Uterus (tissue), 4 donors: ENCODE data around the gene FNIP2. TPM values are rescaled to one million over a fixed set of nuclear protein-coding genes. Genes with fewer than 3 reads are reported as not detected.

Experiments used
- DNase-seq, 2 donors: peaks; one replicate each; pipeline ENCODE4 v3.0.0-alpha.2; 2019 to 2020
- H3K27ac ChIP-seq, 2 donors: fragments of 200-600 bp; sonication (generic); 1 replicate in 1 of 2; 2 replicates in 1 of 2; pipeline ENCODE4 v1.5.1; 2016 to 2018
- H3K27me3 ChIP-seq, 2 donors: fragments of 200-600 bp; sonication (generic); one replicate each; pipeline ENCODE4 v1.5.1; 2018 to 2019; ENCODE audit warnings: control low read depth in 1 of 2
- H3K36me3 ChIP-seq, 2 donors: fragments of 200-600 bp; sonication (generic); one replicate each; pipeline ENCODE4 v1.5.1; 2019; ENCODE audit warnings: control low read depth in 1 of 2
- H3K4me1 ChIP-seq, 2 donors: fragments of 200-600 bp; sonication (generic); one replicate each; pipeline ENCODE4 v1.5.1; 2018 to 2019; ENCODE audit warnings: control low read depth in 1 of 2
- H3K4me3 ChIP-seq, 2 donors: fragments of 200-600 bp; sonication (generic); 1 replicate in 1 of 2; 2 replicates in 1 of 2; pipeline ENCODE4 v1.5.1; 2018 to 2019; ENCODE audit warnings: mild to moderate bottlenecking in 1 of 2
- H3K9me3 ChIP-seq, 2 donors: fragments of 200-600 bp; sonication (generic); one replicate each; pipeline ENCODE4 v1.5.1; 2019; ENCODE audit warnings: control low read depth in 1 of 2
- CTCF ChIP-seq, 4 experiments: fragments of 200-600 bp in 2 of 4; fragments of 450-650 bp in 2 of 4; sonication (generic) in 2 of 4; IDR thresholded peaks; one replicate each; pipeline ENCODE4 v1.5.1; 2016 to 2019; ENCODE audit warnings: antibody characterized with exemption in 4 of 4, mild to moderate bottlenecking in 2 of 4, moderate library complexity in 1 of 4
- POLR2A ChIP-seq, 2 donors: fragments of 450-650 bp; IDR thresholded peaks; one replicate each; pipeline ENCODE4 v1.6.1; 2016; ENCODE audit warnings: antibody characterized with exemption in 2 of 2, mild to moderate bottlenecking in 1 of 2, moderate library complexity in 1 of 2
- intact Hi-C: fragments of 100-400 bp; cut with DNase I; formaldehyde crosslinking; loops from one replicate; pipeline ENCODE4 v1.15.1; 2023; ENCODE audit warnings: low total_unique reads
- total RNA-seq, 4 donors: library from RNA; depleted of rRNA in 3 of 4; stranded (reverse); fragments of >200 nt in 3 of 4; gene quantifications; one replicate each; pipeline versions ENCODE4 v1.1.0 to v1.2.4, GENCODE V29; 2014 to 2023
- donor health status: DM: yes; HTN: yes; CAD: no.

Gene FNIP2
- total RNA-seq, 4 donors from 2014 or later: 8.5 to 61.9 (median 29.6) TPM

DNA sequence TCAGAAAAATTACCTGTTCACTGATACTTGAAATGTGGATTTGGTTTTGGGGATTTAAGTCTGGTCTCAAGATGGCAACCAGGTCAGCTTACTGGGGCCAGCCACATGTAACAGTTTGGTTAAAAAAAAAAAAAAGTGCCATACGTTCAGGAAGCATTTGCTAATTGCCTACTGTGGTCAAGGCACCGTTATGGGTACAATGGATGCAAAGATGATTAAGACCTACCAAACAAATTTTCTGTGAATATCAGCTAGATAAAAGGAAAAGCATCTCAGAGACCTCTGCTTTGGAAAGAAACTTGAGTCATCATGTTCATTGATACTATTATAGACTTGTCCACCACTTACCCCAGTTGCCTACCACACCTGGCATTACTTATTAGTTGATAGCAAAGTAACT lies 80.9 kb downstream of the FNIP2 start:
- TF ChIP-seq POLR2A (IDR thresholded peaks at IDR 0.05): no peak
- TF ChIP-seq CTCF (IDR thresholded peaks at IDR 0.05): no peak
- Histone ChIP-seq H3K27ac (no peak overlapping the region), H3K4me3 (no peak overlapping the region), H3K36me3 (no peaks in the 10 kb centered on the region), H3K9me3 (no peaks in the 10 kb centered on the region), H3K27me3 (no peaks in the 10 kb centered on the region), H3K4me1 (no peaks in the 10 kb centered on the region)
- intact Hi-C loops: loop anchor here (5.0 kb wide), 2 partner anchors 122 to 328 kb away; no protein-coding TSS in a partner anchor
- no peak for DNase-seq

GRCh38 chr4:158850371-158850770 lies 81.5 kb downstream of the FNIP2 start:
- DNase-seq: no peak
- no peak overlapping the region for H3K27ac ChIP-seq
- H3K9me3 ChIP-seq: no peaks in the 10 kb centered on the region
- TF ChIP-seq CTCF (IDR thresholded peaks at IDR 0.05): no peak
- no peak for TF ChIP-seq POLR2A (IDR thresholded peaks at IDR 0.05)
- H3K36me3 ChIP-seq: no peaks in the 10 kb centered on the region
- intact Hi-C loops: loop anchor here (5.0 kb wide), 1 partner anchor 327 kb away; no protein-coding TSS in a partner anchor
- H3K4me3 ChIP-seq: no peak overlapping the region
- no peaks in the 10 kb centered on the region for H3K4me1 ChIP-seq
- H3K27me3 ChIP-seq: no peaks in the 10 kb centered on the region

DNA sequence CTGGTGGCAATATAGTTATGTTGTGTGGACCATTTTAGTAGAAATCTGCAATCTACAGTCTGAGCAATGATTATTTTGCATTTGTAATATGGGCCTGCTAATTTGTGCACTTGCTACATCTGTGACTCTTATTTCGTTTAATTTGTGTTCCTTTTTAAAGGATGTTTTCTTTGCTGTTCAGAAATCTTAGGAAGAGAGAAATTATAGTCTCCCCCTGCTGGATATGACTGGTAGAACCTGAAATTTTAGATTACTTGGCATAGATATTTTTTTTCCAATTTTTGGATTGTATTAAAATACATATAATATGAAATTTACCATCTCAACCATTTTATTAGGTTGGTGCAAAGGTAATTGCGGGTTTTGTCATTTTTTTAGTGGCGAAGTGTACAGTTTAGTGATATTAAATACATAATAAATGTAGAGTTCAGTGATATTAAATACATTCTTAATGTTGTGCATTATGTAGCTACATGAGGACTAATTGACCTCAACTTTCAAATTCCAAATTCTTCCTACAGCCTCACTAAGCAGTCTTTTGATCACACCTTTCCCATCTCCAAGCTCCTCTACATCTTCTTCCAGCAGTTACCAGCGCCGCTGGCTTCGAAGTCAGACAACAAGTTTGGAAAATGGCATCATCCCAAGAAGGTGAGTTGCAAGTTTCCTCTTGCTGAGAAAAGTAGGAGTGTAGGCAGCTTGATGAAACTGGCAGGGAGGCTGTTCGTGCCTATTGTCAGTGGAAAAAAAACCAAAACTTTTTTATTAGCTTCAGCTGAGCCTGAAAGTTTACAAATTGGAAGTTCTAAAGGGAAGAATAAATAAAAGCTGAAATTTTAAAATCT lies 82.2 kb downstream of the FNIP2 start:
- Histone ChIP-seq H3K27ac (no peak overlapping the region), H3K4me1 (no peaks in the 10 kb centered on the region), H3K36me3 (no peaks in the 10 kb centered on the region), H3K27me3 (no peaks in the 10 kb centered on the region), H3K9me3 (no peaks in the 10 kb centered on the region), H3K4me3 (no peak overlapping the region)
- TF ChIP-seq CTCF (IDR thresholded peaks at IDR 0.05) (peak; percentile 62 to 76 (median 68)), POLR2A (IDR thresholded peaks at IDR 0.05) (no peak)
- no peak for DNase-seq
- intact Hi-C loops: loop anchor here (5.0 kb wide), 1 partner anchor 326 kb away; no protein-coding TSS in a partner anchor

DNA sequence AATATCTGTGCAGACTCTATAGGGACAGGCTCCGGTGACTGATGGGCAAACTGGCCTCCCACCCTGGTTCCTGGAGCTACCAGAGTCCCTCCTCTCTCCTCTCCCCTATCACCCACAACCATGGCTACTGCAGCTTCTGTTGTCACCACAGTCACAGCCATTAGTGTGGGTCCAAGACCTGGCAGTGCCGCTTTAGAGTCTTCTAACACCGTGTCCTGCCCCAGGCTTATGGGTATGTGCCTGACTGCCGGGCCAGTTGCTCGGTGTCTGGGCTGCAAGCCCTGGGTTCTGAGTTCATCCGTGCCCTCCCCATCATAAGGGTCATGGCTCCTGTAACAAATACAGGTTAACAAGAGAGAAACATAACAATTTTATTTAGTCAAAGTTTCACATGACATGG lies 85.4 kb downstream of the FNIP2 start:
- H3K4me1 ChIP-seq: no peaks in the 10 kb centered on the region
- no peak overlapping the region for H3K27ac ChIP-seq
- no peaks in the 10 kb centered on the region for H3K36me3 ChIP-seq
- no peak for DNase-seq
- H3K9me3 ChIP-seq: no peaks in the 10 kb centered on the region
- H3K4me3 ChIP-seq: no peak overlapping the region
- intact Hi-C loops: loop anchor here (5.0 kb wide), 1 partner anchor 323 kb away; no protein-coding TSS in a partner anchor
- no peak for TF ChIP-seq CTCF (IDR thresholded peaks at IDR 0.05)
- no peak for TF ChIP-seq POLR2A (IDR thresholded peaks at IDR 0.05)
- no peaks in the 10 kb centered on the region for H3K27me3 ChIP-seq

- Histone ChIP-seq H3K27ac (no peak overlapping the region), H3K27me3 (no peaks in the 10 kb centered on the region), H3K9me3 (no peaks in the 10 kb centered on the region), H3K4me1 (no peaks in the 10 kb centered on the region), H3K4me3 (no peak overlapping the region), H3K36me3 (no peaks in the 10 kb centered on the region)
- TF ChIP-seq CTCF (IDR thresholded peaks at IDR 0.05): peak; percentile 31 to 58 (median 49)
- no peak for TF ChIP-seq POLR2A (IDR thresholded peaks at IDR 0.05)
- DNase-seq: no peak
- intact Hi-C loops: no loop called here
These were observed 88.0 kb downstream of the FNIP2 start for GRCh38 chr4:158856852-158857251.
